Thyroid gland (tissue), 4 donors: Measurements from ENCODE around the gene CCDC116.

Experiments
- POLR2A ChIP-seq, 2 donors: fragments of 450-650 bp; IDR thresholded peaks; one replicate each; pipeline ENCODE4 v1.6.1; 2017; ENCODE audit warnings: antibody characterized with exemption in 2 of 2, mild to moderate bottlenecking in 2 of 2, moderate library complexity in 1 of 2
- TF ChIP-seq, protein P1 (sequence below), 6 experiments: fragments of 200-600 bp in 3 of 6; fragments of 450-650 bp in 3 of 6; sonication (generic) in 3 of 6; IDR thresholded peaks; one replicate each; pipeline ENCODE4 v1.5.1; 2016 to 2019; ENCODE audit warnings: antibody characterized with exemption in 6 of 6, mild to moderate bottlenecking in 2 of 6, inconsistent platforms in 1 of 6, moderate library complexity in 1 of 6

DNA sequence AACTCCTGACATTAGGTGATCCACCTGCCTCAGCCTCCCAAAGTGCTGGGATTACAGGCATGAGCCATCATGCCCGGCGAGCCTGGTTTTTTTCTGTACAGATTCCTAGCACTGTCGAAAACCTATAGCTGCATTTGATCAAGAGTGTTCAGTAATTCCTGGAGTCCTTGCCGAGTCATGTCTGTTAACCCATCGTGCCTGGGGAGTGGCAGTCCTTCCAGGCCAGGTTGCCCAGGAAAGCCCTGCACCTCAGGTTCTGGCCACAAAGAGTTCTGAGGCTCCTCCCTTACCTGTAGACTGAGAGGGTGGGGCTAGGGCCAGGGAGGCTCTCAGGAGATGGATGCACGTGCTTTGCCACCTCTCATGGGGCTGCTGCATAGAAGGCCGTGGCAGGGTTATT is 19.7 kb upstream of the CCDC116 start:
- TF ChIP-seq, protein P1, sequence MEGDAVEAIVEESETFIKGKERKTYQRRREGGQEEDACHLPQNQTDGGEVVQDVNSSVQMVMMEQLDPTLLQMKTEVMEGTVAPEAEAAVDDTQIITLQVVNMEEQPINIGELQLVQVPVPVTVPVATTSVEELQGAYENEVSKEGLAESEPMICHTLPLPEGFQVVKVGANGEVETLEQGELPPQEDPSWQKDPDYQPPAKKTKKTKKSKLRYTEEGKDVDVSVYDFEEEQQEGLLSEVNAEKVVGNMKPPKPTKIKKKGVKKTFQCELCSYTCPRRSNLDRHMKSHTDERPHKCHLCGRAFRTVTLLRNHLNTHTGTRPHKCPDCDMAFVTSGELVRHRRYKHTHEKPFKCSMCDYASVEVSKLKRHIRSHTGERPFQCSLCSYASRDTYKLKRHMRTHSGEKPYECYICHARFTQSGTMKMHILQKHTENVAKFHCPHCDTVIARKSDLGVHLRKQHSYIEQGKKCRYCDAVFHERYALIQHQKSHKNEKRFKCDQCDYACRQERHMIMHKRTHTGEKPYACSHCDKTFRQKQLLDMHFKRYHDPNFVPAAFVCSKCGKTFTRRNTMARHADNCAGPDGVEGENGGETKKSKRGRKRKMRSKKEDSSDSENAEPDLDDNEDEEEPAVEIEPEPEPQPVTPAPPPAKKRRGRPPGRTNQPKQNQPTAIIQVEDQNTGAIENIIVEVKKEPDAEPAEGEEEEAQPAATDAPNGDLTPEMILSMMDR (IDR thresholded peaks at IDR 0.05) = no peak
- no peak for TF ChIP-seq POLR2A (IDR thresholded peaks at IDR 0.05)
